Globus pallidus (tissue), 1 donor: ENCODE data around the gene FCSK.
"Not testable (repeated sequence)": the region's sequence is repeated elsewhere in the genome, so short reads cannot be mapped to it uniquely, and the experiment has no call there.

Experiments
- DNase-seq: peaks from one replicate; pipeline ENCODE4 v3.0.0-alpha.2; 2015; ENCODE audit warnings: low spot score

FCSK gene

DNA sequence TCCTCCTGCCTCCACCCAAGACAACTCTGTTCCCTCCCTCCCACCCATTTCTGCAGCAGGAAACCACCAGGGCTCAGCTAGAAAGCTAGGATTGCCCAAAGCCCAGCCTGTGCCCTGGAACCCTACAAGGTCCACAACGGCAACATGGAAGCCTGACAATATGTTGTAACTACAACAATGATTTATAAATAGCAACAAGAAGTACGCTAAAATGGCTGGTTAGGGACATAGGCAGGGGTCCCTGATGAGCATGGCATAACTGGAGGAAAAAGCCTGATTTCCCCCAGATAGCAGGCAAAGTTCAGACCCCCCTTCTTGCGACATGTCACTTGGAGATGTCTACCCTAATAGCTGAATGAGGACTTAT, 22.1 kb upstream of the FCSK start:
- no peak for DNase-seq

GRCh38 chr16:70432723-70433457, 21.5 kb upstream of the FCSK start:
- no peak for DNase-seq

DNA sequence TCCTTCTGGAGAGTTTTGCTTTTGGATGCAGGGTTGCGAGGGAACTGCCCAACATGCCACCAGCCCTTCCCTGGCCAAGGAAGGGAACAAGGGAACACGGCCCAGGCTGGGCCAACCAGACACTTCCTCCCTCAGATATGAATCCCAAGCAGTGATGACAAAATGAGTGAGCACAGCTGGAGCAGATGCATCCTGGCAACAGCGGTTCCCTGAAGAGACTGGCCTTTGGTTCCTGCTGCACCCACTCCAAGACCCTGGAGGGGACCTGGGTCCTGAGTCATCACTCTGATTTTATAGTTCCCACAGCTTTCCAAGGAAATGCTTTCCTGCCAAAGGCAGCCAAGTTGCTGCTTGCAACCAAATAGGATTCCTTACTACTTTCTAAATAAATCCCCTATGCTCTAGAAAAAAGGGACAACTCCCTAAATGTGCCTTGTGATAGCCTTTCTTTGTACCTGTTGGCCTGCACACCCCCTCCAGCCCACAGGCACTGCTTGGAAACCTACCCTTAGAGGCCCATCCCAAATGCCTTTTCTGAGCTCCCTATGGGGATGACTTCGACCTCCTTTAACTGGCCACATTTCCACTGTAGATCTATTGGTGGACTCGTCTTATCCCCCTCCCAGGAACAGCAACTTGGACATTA, 20.8 kb upstream of the FCSK start:
- DNase-seq, result no peak

DNA sequence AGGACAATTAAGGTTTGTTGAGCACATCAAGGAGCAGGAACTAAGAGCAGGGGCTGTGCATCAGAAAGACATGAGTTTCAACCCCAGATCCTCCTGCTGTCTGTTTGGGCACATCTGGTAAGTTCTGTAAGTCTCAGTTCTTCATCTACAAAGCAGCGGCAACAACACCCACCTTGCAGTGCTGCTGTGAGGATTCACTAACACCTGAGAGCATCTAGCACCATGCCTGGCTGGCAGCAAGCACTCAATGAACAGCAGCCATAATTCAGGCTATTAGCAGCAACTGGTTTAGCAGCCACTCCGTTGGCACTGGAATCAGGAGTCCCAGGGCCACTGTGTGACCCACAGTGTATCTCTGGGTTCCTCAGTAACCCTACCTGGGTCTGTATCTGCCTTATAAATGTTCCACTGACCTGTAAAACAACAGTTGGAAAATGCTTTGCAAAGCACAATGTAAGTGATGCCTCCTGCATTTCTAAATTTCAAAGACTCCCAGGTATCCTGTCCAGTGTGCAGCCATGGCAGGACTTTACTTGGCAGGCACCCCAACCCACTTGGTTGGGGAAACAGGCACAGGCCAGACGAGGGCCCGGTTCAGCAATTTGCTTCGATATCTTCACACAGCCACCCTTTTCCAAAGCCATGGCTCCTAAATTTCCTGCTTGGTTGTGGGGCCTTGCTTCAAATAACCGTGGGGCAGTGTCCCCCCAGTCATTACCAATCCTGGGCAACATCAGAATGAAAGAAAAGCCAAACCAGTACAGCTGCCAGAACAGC, 19.7 kb upstream of the FCSK start:
- DNase-seq, result no peak

GRCh38 chr16:70437017-70437581, 17.3 kb upstream of the FCSK start:
- no peak for DNase-seq

GRCh38 chr16:70437582-70438557, 16.5 kb upstream of the FCSK start:
- DNase-seq, result no peak

GRCh38 chr16:70438585-70438968, 15.8 kb upstream of the FCSK start:
- DNase-seq, result no peak

DNA sequence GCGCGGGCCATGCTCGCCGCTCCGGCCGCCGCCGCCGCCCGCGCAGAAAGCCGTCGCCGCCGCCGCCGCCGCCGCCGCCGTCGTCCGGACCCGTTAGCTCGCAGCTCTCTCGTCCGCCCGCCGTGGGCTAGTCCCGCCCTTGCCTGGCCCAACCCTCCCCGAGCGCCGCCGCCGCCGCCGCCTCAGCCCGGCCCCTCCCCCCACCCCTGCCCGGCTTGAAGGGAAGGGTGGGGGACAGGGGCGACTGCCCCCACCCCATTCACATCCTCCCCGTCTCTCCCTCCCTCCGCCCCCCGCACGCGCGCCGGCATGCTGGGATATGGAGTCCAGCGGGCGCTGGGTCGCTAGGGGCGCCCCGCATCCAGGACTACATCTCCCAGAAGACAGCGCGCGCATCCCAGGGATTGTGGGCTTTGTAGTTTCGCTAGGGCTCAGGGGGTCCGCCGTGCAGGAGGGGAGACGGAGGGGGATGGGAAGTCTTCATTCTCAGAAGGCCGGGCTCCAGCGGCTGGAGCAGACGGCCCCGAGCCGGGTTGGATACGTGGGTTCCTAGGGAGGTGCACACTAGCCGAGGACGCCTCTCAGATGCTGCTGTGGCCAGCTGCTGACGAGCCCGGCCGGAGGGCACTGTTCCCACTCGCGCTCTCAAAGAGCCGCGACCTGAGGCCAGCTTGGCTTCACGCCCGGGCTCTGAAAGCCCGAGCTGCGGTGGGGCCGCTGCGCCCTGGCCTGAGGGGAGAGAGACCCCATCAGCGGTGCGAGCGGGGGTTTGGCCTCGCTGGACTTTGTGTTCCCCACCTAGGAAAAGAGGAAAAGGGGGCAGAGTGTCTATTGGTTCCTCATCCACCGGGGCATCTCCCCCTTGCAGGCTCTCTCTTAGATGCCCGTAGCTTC, 15.2 kb upstream of the FCSK start, which contains the start of gene ST3GAL2:
ST3GAL2 (minus strand) TSS at position 132 of the 894 bp plus-strand sequence. CDS start 40,570 bp downstream, outside the sequence.
- peak; percentile 96 for DNase-seq

- no peak for DNase-seq
Observed at GRCh38 chr16:70440009-70440692, 14.2 kb upstream of the FCSK start.

DNA sequence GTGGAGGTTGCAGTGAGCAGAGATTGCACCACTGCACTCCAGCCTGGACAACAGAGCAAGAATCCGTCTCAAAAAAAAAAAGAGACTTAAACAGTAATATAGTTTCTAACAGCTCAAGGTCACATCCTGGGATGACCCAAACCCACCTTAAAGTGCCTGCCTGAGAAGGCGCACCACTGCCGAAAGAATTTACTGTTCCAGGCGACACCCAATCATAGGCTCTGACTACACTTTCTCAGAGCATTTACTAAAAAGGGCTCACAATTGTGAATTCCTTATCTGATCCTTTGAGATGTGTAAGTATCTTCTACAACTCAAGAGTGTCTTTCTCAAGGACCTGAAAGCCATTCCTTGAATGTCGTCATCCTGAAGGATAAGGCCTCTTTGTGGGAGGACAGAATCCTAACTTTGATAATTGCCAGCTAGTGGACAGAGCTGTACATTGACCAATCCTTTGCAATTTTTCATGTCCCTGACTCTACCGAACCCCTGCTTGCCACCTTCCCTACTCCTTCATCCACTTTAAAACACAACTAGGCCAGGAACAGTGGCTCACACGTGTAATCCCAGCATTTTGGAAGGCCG, 12.9 kb upstream of the FCSK start:
- no peak for DNase-seq

- no peak for DNase-seq
Observed at GRCh38 chr16:70442344-70442743, 12.1 kb upstream of the FCSK start.

DNA sequence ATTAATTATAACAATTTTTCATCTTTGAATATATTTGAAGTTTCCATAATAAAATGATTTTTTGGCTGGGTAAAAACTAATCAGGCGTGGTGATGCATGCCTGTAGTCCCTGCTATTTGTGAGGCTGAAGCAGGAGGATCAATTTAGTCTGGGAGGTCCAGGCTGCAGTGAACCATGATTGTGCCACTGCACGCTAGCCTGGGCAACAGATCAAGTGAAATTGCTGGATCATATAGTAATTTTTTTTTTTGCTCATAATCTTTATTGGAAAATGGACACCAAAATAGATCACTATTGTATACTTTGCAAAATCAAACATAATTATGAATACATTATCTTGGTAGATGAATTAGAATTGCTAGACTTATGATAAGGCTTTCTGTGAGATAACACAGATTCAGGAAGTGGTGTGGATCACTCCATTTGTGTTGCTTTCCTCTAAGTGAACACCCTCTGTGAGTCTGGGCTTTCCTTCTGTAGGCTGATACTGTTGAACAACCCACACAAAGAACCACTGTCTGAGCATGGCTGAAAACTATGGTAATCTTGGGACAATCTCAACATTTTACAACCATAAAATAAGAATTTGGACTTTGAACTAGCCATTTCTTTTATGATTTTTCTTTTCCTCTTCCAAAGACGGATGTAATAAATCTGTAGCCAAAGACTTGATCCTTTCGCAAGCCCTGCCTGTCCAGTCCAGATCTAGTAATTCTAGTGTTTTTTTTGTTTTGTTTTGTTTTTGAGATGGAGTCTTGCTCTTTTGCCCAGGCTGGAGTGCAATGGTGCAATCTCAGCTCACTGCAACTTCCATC, 9.9 kb upstream of the FCSK start:
- DNase-seq, result no peak

DNA sequence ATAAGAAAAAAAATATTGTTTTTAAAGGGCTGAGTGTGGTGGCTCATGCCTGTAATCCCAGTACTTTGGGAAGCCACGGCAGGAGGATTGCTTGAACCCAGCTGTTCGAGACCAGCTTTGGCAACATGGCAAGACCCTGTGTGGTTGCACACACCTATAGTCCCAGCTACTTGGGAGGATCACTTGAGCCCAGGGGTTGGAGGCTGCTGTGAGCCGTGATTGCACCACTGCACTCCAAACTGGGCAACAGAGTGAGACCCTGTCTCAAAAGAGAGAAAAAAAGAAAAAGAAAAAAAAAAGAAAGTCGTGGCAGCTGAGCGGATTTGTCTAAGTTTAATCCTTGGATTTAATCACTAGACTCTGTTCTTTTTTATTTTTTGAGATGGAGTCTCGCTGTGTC, 6.3 kb upstream of the FCSK start:
- DNase-seq, result no peak

GRCh38 chr16:70450142-70451003, 4.0 kb upstream of the FCSK start:
- not testable (repeated sequence) for DNase-seq

DNA sequence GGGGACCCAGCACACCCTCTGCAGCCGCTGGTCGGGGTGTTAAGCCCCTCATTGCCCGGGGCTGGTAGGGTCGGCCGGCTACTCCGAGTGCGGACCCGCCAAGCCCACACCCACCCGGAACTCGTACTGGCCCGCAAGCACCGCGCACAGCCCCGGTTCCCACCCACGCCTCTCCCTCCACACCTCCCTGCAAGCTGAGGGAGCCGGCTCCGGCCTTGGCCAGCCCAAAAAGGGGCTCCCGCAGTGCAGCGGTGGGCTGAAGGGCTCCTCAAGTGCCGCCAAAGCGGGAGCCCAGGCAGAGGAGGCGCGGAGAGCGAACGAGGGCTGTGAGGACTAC, 3.4 kb upstream of the FCSK start:
- not testable (repeated sequence) for DNase-seq

GRCh38 chr16:70453117-70453891, 1.1 kb upstream of the FCSK start:
- no peak for DNase-seq

DNA sequence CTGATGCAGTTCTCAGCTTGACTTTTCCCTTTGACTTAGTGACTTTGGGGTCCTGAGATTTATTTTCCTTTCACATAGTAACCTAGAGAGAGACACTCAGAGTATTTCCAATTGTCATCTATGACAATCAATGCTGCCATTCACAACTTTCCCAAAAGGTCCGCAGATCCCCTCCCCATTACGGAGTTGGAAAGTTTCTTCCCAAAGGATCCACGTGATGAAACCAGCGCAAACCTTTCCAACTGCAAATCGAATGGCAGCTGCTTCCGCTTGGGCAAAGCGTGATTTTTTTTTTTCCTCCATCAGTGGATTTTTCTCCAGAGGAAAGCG, 538 bp upstream of the FCSK start:
- DNase-seq, result peak; percentile 45
